KMS-11 (cell line): ENCODE measurements around the gene PNMA8A.

Experiments used
- H2AFZ ChIP-seq: fragments of 200-600 bp; sonication (generic); 2 replicates; pipeline ENCODE4 v1.6.1; 2016; ENCODE audit warnings: antibody characterized with exemption, mixed run types, low read depth
- H3K27ac ChIP-seq: fragments of 200-600 bp; sonication (generic); 2 replicates; pipeline ENCODE4 v1.6.1; 2016; ENCODE audit warnings: mild to moderate bottlenecking, mixed run types
- H3K27me3 ChIP-seq: fragments of 200-600 bp; sonication (generic); 2 replicates; pipeline ENCODE4 v1.6.1; 2017; ENCODE audit warnings: mild to moderate bottlenecking, low read depth, mixed run types, moderate library complexity; ENCODE audit not compliant: insufficient read depth
- H3K36me3 ChIP-seq: fragments of 200-600 bp; sonication (generic); 2 replicates; pipeline ENCODE4 v1.6.1; 2017; ENCODE audit warnings: mild to moderate bottlenecking, mixed run types; ENCODE audit not compliant: insufficient read depth
- H3K4me1 ChIP-seq: fragments of 200-600 bp; sonication (generic); 2 replicates; pipeline ENCODE4 v1.6.1; 2016; ENCODE audit warnings: mild to moderate bottlenecking, low read depth, mixed run types; ENCODE audit not compliant: poor library complexity, severe bottlenecking
- H3K4me2 ChIP-seq: fragments of 200-600 bp; sonication (generic); 2 replicates; pipeline ENCODE4 v1.7.0; 2016; ENCODE audit warnings: mild to moderate bottlenecking, mixed run types
- H3K4me3 ChIP-seq: fragments of 200-600 bp; sonication (generic); IDR thresholded peaks from 2 replicates; pipeline ENCODE4 v1.6.1; 2017; ENCODE audit warnings: low read depth, low read length, mixed read lengths; ENCODE audit not compliant: insufficient read depth
- H3K79me2 ChIP-seq: fragments of 200-600 bp; sonication (generic); 2 replicates; pipeline ENCODE4 v1.6.1; 2016; ENCODE audit warnings: low read depth, mixed run types; ENCODE audit not compliant: insufficient read depth
- H3K9ac ChIP-seq: fragments of 200-600 bp; sonication (generic); 2 replicates; pipeline ENCODE4 v1.6.1; 2016; ENCODE audit warnings: mild to moderate bottlenecking, mixed run types
- H4K20me1 ChIP-seq: fragments of 200-600 bp; sonication (generic); 2 replicates; pipeline ENCODE4 v1.6.1; 2016; ENCODE audit warnings: mild to moderate bottlenecking, mixed run types; ENCODE audit not compliant: insufficient read depth
- TF ChIP-seq, protein P1 (sequence below): fragments of 200-600 bp; sonication (generic); conservative IDR thresholded peaks from 2 replicates; pipeline ENCODE4 v1.6.1; 2017; ENCODE audit warnings: low read depth, mild to moderate bottlenecking, antibody characterized with exemption, low read length, moderate library complexity, mixed read lengths

Gene PNMA8A

DNA sequence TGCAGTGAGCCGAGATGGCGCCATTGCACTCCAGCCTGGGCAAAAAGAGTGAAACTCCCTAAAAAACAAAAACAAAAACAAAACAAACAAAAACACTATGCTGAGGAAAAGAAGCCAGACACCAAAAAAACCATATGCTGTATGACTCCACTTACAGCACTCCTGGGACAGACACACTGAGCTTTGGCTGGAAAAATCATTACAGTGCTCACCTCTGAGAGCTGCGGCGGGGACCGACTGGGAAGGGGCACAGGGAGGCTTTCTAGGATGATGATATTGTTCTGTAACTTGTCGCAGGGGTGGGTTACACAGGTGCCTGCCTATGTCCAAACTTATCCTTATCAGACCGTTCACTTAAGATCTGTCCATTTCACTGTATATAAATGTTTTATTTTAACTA lies 7.8 kb downstream of the PNMA8A start:
- Histone ChIP-seq H3K4me2 (no peak overlapping the region), H3K4me1 (peaks cover 26% of the 10 kb centered on the region)
- TF ChIP-seq, protein P1, sequence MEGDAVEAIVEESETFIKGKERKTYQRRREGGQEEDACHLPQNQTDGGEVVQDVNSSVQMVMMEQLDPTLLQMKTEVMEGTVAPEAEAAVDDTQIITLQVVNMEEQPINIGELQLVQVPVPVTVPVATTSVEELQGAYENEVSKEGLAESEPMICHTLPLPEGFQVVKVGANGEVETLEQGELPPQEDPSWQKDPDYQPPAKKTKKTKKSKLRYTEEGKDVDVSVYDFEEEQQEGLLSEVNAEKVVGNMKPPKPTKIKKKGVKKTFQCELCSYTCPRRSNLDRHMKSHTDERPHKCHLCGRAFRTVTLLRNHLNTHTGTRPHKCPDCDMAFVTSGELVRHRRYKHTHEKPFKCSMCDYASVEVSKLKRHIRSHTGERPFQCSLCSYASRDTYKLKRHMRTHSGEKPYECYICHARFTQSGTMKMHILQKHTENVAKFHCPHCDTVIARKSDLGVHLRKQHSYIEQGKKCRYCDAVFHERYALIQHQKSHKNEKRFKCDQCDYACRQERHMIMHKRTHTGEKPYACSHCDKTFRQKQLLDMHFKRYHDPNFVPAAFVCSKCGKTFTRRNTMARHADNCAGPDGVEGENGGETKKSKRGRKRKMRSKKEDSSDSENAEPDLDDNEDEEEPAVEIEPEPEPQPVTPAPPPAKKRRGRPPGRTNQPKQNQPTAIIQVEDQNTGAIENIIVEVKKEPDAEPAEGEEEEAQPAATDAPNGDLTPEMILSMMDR, result no peak

DNA sequence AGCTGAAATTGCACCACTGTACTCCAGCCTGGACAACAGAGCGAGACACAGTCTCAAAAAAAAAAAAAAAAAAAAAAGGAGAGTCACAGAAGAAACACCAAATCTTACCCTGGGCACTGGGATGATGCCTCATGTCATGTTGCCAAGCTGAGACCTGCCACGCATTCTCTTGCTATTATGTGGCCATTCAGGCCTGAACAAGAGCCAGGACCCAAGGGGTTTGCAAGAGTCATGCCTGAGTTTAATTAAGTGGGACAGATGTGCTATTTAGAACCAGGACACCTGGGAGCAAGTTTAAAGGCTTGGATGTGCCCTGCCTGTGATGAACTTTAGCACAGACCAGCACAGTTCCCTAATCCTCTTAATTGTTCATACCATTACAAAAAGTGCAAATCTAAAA lies 9.8 kb downstream of the PNMA8A start:
- Histone ChIP-seq H3K9ac (no peak overlapping the region), H2AFZ (no peak overlapping the region), H3K4me2 (no peak overlapping the region), H3K4me3 (no peak overlapping the region), H3K27ac (no peak overlapping the region), H3K79me2 (no peaks in the 10 kb centered on the region), H3K36me3 (no peaks in the 10 kb centered on the region), H3K4me1 (peaks cover 10% of the 10 kb centered on the region), H3K27me3 (peaks cover 55% of the 10 kb centered on the region; the same call in 1 of the 2 replicates), H4K20me1 (no peaks in the 10 kb centered on the region)
- TF ChIP-seq, protein P1, result no peak

More for the DNA sequence above, 7.8 kb downstream of the PNMA8A start:
- Histone ChIP-seq H4K20me1 (no peaks in the 10 kb centered on the region), H3K36me3 (no peaks in the 10 kb centered on the region), H3K79me2 (no peaks in the 10 kb centered on the region), H3K9ac (no peak overlapping the region), H2AFZ (no peak overlapping the region), H3K4me3 (no peak overlapping the region), H3K27me3 (peaks cover 43% of the 10 kb centered on the region; the same call in 1 of the 2 replicates), H3K27ac (no peak overlapping the region)

DNA sequence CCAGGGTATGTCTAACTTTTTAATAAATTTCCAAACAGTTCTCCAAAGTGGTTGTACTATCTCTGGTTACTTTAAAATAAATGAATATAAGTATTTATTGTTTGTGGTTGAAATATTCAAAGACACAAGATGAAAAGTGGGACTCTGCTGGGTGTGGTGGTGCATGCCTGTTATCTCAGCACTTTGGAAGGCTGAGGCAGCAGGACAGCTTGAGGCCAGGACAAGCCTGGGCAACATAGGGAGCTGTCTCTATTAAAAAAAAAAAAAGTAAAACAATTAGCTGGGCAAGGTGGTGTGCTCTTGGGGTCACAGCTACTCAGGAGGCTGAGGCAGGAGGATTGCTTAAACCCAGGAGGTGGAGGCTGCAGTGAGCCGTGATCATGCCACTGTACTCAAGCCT lies 10.4 kb downstream of the PNMA8A start:
- Histone ChIP-seq H3K4me2 (no peak overlapping the region), H3K9ac (no peak overlapping the region), H3K4me3 (no peak overlapping the region), H3K36me3 (no peaks in the 10 kb centered on the region), H3K27ac (no peak overlapping the region), H3K4me1 (peaks cover 5% of the 10 kb centered on the region), H4K20me1 (no peaks in the 10 kb centered on the region), H3K79me2 (no peaks in the 10 kb centered on the region), H2AFZ (no peak overlapping the region), H3K27me3 (peaks cover 60% of the 10 kb centered on the region; the same call in 1 of the 2 replicates)
- TF ChIP-seq, protein P1, result no peak

DNA sequence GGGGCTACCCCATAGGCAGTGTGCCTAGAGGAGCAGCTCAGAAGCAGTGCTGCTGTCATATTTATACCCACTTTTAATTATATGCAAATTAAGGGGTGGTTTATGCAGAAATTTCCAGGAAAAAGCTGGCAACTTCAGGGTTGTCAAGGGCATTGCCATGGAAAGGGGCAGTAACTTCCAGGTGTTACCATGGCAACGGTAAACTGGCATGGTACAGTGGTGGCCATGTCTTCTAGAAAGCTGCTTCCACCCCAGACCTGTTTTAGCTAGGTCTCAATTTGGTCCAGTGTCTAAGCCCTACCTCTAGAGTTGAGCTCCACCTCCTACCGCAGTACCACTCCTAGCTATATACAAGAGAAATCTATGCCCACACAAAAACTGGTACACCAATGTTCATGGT lies 11.3 kb downstream of the PNMA8A start:
- TF ChIP-seq, protein P1, result no peak
- Histone ChIP-seq H3K36me3 (no peaks in the 10 kb centered on the region), H3K27ac (no peak overlapping the region), H3K4me2 (no peak overlapping the region), H3K27me3 (peaks cover 61% of the 10 kb centered on the region; the same call in 1 of the 2 replicates), H3K4me1 (no peaks in the 10 kb centered on the region), H3K9ac (no peak overlapping the region), H2AFZ (no peak overlapping the region), H3K79me2 (no peaks in the 10 kb centered on the region), H3K4me3 (no peak overlapping the region), H4K20me1 (no peaks in the 10 kb centered on the region)
